Fibroblast of lung (primary cell): ENCODE measurements around the gene GRAMD4.

Experiments
- EZH2 ChIP-seq: IDR thresholded peaks from 2 replicates; pipeline ENCODE4 v1.5.1; 2012; ENCODE audit warnings: low read length, control low read depth, mild to moderate bottlenecking; ENCODE audit errors: missing control alignments
- TF ChIP-seq, protein P1 (sequence below), 2 donors: IDR thresholded peaks in 1 of 2; conservative IDR thresholded peaks in 1 of 2; 1 replicate in 1 of 2; 2 replicates in 1 of 2; pipeline ENCODE4 v1.5.1; 2011 to 2012; ENCODE audit warnings: low read length in 2 of 2, control low read depth in 1 of 2, inconsistent platforms in 1 of 2, low read depth in 1 of 2, mild to moderate bottlenecking in 1 of 2

DNA sequence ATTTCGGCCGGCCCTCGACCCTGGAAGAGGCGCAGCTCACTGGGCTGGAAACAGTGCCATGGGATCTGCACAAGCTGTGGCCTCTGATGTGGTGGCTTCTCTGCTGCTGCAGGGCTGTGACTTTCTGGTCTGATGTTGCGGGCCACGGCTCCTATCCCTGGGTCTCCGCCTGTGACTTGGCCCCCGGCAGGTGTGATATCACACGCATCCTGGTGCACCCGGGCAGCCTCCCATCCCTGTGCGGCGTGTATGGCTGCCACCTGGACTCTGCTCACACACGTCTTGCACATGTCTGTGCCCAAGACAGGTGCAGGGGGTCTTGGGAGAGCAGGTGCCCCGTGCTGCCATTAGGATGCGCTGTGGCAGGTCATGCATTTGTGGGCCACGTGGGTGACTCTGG is 31.1 kb downstream of the GRAMD4 start:
- TF ChIP-seq, protein P1, sequence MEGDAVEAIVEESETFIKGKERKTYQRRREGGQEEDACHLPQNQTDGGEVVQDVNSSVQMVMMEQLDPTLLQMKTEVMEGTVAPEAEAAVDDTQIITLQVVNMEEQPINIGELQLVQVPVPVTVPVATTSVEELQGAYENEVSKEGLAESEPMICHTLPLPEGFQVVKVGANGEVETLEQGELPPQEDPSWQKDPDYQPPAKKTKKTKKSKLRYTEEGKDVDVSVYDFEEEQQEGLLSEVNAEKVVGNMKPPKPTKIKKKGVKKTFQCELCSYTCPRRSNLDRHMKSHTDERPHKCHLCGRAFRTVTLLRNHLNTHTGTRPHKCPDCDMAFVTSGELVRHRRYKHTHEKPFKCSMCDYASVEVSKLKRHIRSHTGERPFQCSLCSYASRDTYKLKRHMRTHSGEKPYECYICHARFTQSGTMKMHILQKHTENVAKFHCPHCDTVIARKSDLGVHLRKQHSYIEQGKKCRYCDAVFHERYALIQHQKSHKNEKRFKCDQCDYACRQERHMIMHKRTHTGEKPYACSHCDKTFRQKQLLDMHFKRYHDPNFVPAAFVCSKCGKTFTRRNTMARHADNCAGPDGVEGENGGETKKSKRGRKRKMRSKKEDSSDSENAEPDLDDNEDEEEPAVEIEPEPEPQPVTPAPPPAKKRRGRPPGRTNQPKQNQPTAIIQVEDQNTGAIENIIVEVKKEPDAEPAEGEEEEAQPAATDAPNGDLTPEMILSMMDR (conservative IDR thresholded peaks at IDR 0.05 in 1 of 2, IDR thresholded peaks at IDR 0.05 in 1 of 2; ENCODE audit: low read depth in 1 of 2, low read length in 2 of 2), result no peak
- no peak for TF ChIP-seq EZH2
